Hepatocyte (in vitro differentiated cells): ENCODE measurements around the gene PAFAH1B2.
"Not testable (repeated sequence)": the region's sequence is repeated elsewhere in the genome, so short reads cannot be mapped to it uniquely, and the experiment has no call there.

Source experiments
- CTCF ChIP-seq: fragments of 200-600 bp; sonication (generic); IDR thresholded peaks from 2 replicates; pipeline ENCODE4 v1.5.1; 2016; ENCODE audit warnings: antibody characterized with exemption, mild to moderate bottlenecking; ENCODE audit not compliant: poor library complexity
- EZH2 ChIP-seq: fragments of 200-600 bp; sonication (generic); IDR thresholded peaks from 2 replicates; pipeline ENCODE4 v1.6.1; 2016; ENCODE audit warnings: antibody characterized with exemption, mild to moderate bottlenecking, borderline replicate concordance
- EZH2phosphoT487 ChIP-seq: fragments of 200-600 bp; sonication (generic); IDR thresholded peaks from one replicate; pipeline ENCODE4 v1.6.1; 2018; ENCODE audit warnings: antibody characterized with exemption, mild to moderate bottlenecking, low read depth, moderate library complexity; ENCODE audit not compliant: unreplicated experiment, severe bottlenecking

DNA sequence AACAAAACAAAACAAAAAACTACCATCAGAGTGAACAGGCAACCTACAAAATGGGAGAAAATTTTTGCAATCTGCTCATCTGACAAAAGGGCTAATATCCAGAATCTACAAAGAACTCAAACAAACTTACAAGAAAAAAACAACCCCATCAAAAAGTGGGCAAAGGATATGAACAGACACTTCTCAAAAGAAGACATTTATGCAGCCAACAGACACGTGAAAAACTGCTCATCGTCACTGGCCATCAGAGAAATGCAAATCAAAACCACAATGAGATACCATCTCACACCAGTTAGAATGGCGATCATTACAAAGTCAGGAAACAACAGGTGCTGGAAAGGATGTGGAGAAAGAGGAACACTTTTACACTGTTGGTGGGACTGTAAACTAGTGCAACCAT is 31.6 kb upstream of the PAFAH1B2 start:
- not testable (repeated sequence) for TF ChIP-seq CTCF, EZH2, EZH2phosphoT487
